Right atrium auricular region (tissue), 2 donors: ENCODE data around the gene PPP1CA. TPM values are rescaled to one million over a fixed set of nuclear protein-coding genes. Genes with fewer than 3 reads are reported as not detected.
"Not testable (repeated sequence)": the region's sequence is repeated elsewhere in the genome, so short reads cannot be mapped to it uniquely, and the experiment has no call there.

ENCODE experiments used
- DNase-seq: peaks from one replicate; pipeline ENCODE4 v3.0.0-alpha.2; 2019; ENCODE audit warnings: low spot score
- H3K27ac ChIP-seq, 2 donors: fragments of 200-600 bp; sonication (generic); 1 replicate in 1 of 2; 2 replicates in 1 of 2; pipeline ENCODE4 v1.5.1; 2016 to 2019
- H3K27me3 ChIP-seq, 2 donors: fragments of 200-600 bp; sonication (generic); one replicate each; pipeline versions ENCODE4 v1.5.1 to v1.6.0; 2017 to 2019
- H3K36me3 ChIP-seq: fragments of 200-600 bp; sonication (generic); one replicate; pipeline ENCODE4 v1.5.1; 2016
- H3K4me1 ChIP-seq, 2 donors: fragments of 200-600 bp; sonication (generic); one replicate each; pipeline versions ENCODE4 v1.5.1 to v1.6.0; 2017 to 2019
- H3K4me3 ChIP-seq, 2 donors: fragments of 200-600 bp; sonication (generic); 1 replicate in 1 of 2; 2 replicates in 1 of 2; pipeline ENCODE4 v1.5.1; 2017 to 2019; ENCODE audit warnings: mild to moderate bottlenecking in 1 of 2, moderate library complexity in 1 of 2
- H3K9me3 ChIP-seq, 2 donors: fragments of 200-600 bp; sonication (generic); one replicate each; pipeline ENCODE4 v1.5.1; 2019
- CTCF ChIP-seq, 2 donors: fragments of 200-600 bp; sonication (generic); IDR thresholded peaks; one replicate each; pipeline ENCODE4 v1.5.1; 2019; ENCODE audit warnings: antibody characterized with exemption in 2 of 2
- total RNA-seq, 2 donors: library from RNA; depleted of rRNA; stranded (reverse); fragments of >200 nt; gene quantifications; one replicate each; pipeline ENCODE4 v1.1.0, GENCODE V29; 2016

The PPP1CA gene
- total RNA-seq, 2 donors from 2014 or later: 97.8 to 112 TPM

- Histone ChIP-seq H3K27me3 (no peaks in the 10 kb centered on the region), H3K27ac (no peak overlapping the region), H3K4me3 (no peak overlapping the region), H3K9me3 (no peaks in the 10 kb centered on the region), H3K36me3 (peaks cover 52% of the 10 kb centered on the region), H3K4me1 (peaks cover 0 to 32% of the 10 kb centered on the region in 2 donors)
- DNase-seq: no peak
- no peak for TF ChIP-seq CTCF (IDR thresholded peaks at IDR 0.05)
Observed at GRCh38 chr11:67431346-67432249, 29.9 kb upstream of the PPP1CA start.

GRCh38 chr11:67429722-67430121, 28.1 kb upstream of the PPP1CA start:
- Histone ChIP-seq H3K36me3 (peaks cover 42% of the 10 kb centered on the region), H3K4me1 (peaks cover 0 to 25% of the 10 kb centered on the region in 2 donors), H3K4me3 (no peak overlapping the region), H3K9me3 (no peaks in the 10 kb centered on the region), H3K27ac (no peak overlapping the region), H3K27me3 (no peaks in the 10 kb centered on the region)
- no peak for DNase-seq
- TF ChIP-seq CTCF (IDR thresholded peaks at IDR 0.05): no peak

GRCh38 chr11:67429038-67429668, 27.5 kb upstream of the PPP1CA start:
- no peak for DNase-seq
- peak overlapping the region; percentile 90 for H3K27ac ChIP-seq
- no peak for TF ChIP-seq CTCF (IDR thresholded peaks at IDR 0.05)

GRCh38 chr11:67428052-67429001, 26.7 kb upstream of the PPP1CA start, which contains the start of gene RPS6KB2:
TSS of gene RPS6KB2 (plus strand) at chr11:67428494. CDS start at chr11:67428546, 52 bp downstream.
- DNase-seq: peak; percentile 99
- H3K27ac ChIP-seq: peak within 1 kb of the TSS; percentile 90
- TF ChIP-seq CTCF (IDR thresholded peaks at IDR 0.05): peak in 1 of 2 donors; percentile 13

More at GRCh38 chr11:67429038-67429668, 27.5 kb upstream of the PPP1CA start:
- Histone ChIP-seq H3K9me3 (no peaks in the 10 kb centered on the region), H3K36me3 (peaks cover 36% of the 10 kb centered on the region), H3K4me3 (peak overlapping the region; percentile 78 to 98), H3K27me3 (no peaks in the 10 kb centered on the region), H3K4me1 (peaks cover 0 to 25% of the 10 kb centered on the region in 2 donors)

GRCh38 chr11:67427364-67427859, 25.8 kb upstream of the PPP1CA start:
- peak overlapping the region; percentile 78 to 98 for H3K4me3 ChIP-seq
- peaks cover 0 to 25% of the 10 kb centered on the region in 2 donors for H3K4me1 ChIP-seq
- peak overlapping the region; percentile 90 for H3K27ac ChIP-seq
- DNase-seq, H3K27me3 ChIP-seq, H3K9me3 ChIP-seq: not testable (repeated sequence)
- peaks cover 19% of the 10 kb centered on the region for H3K36me3 ChIP-seq

More at GRCh38 chr11:67428052-67429001, 26.7 kb upstream of the PPP1CA start, which contains the start of gene RPS6KB2:
- no peaks in the 10 kb centered on the region for H3K27me3 ChIP-seq
- peaks cover 28% of the 10 kb centered on the region for H3K36me3 ChIP-seq
- peak within 1 kb of the TSS; percentile 78 to 98 for H3K4me3 ChIP-seq
- H3K4me1 ChIP-seq: peaks cover 0 to 25% of the 10 kb centered on the region in 2 donors
- no peaks in the 10 kb centered on the region for H3K9me3 ChIP-seq
